NCI-H1694 (cell line): Measurements from ENCODE around the gene SNRPD3.
A peak's percentile ranks its signal among the peaks of the same experiment; 100 is the strongest.
"Not testable (repeated sequence)": the region's sequence is repeated elsewhere in the genome, so short reads cannot be mapped to it uniquely, and the experiment has no call there.

Experiments used
- DNase-seq: peaks from one replicate; lab custom pipeline; 2025; lab: John Stamatoyannopoulos, UW

Gene SNRPD3

GRCh38 chr22:24592058-24592850 is 36.5 kb downstream of the SNRPD3 start:
- no peak for DNase-seq

GRCh38 chr22:24592851-24593558 is 37.2 kb downstream of the SNRPD3 start, which contains the start of gene LRRC75B:
TSS of gene LRRC75B (minus strand) at chr22:24593073. CDS start at chr22:24593039, 34 bp downstream.
- peak; percentile 43 for DNase-seq

GRCh38 chr22:24593559-24593835 is 37.7 kb downstream of the SNRPD3 start:
- DNase-seq = not testable (repeated sequence)

DNA sequence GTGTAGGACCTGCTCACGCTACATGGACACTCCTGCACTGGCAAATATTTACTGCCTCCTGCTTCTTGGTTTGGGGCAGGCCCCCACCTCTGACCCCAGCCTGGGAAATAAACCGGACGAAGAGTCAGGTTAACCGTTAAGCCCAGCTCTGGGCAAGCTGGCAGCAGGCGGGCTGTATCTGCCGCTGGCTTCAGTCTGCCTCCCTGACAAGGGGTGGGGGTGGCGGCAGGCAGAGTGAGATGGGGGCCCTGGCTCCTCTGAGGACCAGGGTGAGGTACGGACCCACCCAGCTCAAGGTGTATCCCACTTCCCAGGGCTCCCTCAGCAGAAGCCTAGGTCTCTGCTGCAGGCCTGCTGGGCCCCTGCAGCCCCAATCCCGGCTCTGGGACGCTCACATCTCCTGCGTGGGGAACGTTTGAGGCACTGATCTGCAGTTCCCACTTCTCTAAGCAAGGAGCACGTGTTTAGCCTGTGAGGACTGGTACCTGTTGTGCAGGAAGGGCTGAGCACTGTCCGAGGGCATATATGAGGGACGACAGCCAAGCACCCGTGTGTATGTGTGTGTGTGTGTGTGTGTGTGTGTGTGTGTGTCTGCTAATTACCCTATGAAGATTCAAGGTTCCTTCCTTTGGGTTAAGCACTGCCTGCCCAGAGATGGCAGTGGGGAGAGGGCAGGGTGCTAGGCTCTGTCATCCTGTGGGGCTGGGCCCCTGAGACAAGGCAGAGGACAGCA is 38.2 kb downstream of the SNRPD3 start:
- DNase-seq = no peak

- DNase-seq = no peak
These were observed 38.8 kb downstream of the SNRPD3 start for GRCh38 chr22:24594569-24595120.

DNA sequence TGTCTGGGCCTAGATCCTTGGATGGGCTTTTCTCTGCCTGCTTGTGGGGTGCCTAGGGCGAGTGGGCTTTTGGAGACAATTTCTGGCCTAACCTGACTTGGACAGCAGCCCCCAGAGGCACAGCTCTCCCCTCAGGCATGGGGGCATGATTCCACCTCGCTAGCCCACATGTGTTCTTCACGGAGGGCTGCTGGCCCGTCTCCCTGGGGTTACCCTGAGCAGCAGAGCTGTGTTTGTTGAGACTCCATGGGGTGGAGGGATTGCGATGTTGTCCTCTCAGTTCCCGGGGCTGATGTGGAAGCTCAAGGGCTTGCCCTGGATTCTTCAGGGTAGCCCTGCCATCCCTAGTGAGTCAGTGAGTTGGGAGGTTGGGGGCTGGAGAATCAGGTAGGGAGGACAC is 39.4 kb downstream of the SNRPD3 start:
- DNase-seq = no peak

DNA sequence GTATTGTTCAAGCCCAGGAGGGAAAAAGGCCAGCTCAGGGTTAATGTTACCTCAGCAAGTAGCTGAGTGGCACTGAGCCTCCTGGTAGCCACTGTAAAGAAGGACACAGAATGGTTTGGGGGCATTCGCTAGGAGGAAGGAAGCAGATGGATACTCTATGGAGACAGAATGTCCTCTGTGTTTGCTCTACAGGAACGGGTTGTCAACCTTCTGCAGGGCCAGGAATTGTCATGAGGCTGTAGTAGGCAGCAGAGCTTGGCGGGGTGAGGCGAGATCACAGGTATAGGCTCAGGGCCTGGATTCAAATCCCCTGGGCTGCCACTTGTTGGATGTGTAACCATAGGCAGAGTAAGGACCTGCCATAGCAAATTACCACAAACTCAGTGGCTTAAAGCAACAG is 40.1 kb downstream of the SNRPD3 start:
- DNase-seq = no peak

DNA sequence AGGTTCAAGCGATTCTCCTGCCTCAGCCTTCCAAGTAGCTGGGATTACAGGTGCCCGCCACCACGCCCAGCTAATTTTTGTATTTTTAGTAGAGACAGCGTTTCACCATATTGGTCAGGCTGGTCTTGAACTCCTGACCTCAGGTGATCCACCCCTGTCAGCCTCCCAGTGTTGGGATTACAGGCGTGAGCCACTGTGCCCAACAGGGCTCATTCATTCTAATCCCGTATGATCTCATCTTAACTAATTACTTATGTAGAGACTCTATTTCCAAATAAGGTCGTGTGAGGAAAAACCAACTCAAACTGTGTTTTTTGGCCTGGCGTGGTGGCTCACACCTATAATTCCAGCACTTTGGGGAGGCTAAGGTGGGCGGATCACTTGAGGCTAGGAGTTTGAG is 41.3 kb downstream of the SNRPD3 start:
- DNase-seq = not testable (repeated sequence)

- no peak for DNase-seq
These were observed 43.7 kb downstream of the SNRPD3 start for GRCh38 chr22:24599514-24599913.

DNA sequence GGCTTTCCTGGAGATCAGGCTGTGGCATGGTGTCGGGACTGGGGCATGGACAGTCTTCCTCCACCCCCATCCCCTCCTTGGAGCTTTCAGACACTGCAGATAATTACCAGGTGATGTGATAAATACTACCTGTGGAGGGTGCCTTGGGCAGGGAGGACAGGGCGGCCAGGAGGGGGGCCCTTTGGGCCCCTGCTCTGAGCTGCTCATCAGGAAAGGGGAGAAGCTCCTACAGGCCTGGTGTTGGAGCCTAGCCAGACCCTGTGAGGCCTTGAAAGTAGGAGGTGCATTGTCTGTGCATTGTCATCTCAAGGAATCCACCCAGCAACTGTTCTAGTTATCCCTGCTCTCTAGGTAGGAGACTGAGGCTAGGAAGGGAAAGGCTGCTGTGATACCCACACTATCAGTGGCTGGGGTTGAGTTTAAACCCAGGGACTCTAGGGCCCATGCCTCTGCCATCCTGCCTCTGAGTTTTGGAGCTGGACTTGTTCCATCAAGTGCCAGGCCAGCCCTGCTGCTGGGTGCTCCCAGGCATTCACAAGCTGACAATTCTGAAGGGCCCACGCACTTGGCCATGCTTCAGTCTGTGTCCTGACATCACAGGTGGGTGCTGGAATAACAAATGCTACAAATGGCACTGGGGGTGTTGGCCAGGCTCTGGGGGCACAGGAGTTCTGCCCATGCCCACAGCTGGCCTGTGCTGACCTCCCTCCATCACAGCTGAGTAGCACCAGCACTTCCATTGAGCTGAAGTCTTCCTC is 44.3 kb downstream of the SNRPD3 start:
- DNase-seq = not testable (repeated sequence)

GRCh38 chr22:24601217-24602104 is 45.7 kb downstream of the SNRPD3 start:
- DNase-seq = no peak

GRCh38 chr22:24602105-24602749 is 46.4 kb downstream of the SNRPD3 start:
- DNase-seq = not testable (repeated sequence)

DNA sequence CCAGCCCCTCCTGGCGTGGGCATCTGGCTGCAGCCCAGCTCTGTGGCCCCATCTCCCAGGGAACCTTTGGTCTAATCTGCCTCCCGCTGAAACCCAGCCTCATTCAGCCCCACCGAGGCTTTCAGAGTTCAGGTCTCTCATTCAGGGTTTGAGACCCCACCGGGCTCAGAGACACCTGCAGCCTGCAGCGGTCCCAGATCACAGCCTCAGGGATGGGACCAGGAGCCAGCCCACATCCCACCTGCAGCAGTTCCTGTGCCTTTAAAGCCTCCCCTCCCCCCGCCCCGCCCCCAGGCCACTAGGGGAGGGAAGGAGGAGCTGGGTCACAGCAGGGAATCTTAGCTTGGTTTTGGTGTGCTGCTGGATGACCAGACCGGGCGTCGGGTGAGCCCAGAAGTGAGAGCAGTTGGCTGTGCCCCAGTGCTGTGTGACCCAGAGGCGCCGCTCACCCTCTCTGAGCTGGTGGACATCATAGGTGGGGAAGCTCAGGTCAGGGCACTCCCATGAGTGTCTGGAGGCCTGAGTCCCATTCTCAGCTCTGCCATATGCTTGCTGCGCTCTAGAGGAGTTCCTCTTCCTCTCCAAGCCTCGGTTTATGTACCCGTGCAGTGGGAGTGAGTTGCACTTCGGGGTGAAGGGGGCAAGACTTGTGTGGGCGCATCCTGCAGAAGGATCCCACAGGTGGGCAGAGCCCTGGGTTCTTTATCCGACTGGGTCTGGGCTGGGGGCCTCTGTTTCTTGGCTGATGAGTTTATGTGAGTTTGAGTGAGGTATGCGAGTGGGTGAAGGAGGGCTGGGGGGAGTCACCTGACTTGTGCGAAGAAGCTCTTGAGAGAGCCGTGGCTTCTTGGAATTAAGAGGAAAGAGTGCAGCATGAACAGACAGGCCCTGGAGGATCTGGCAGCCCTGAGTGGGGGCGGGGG is 47.3 kb downstream of the SNRPD3 start, which contains the start of gene GGT1:
TSS of gene GGT1 (plus strand) at position 347 of the 923 bp plus-strand sequence. CDS start 7,889 bp downstream, outside the sequence.
- not testable (repeated sequence) for DNase-seq

- not testable (repeated sequence) for DNase-seq
These were observed 48.2 kb downstream of the SNRPD3 start for GRCh38 chr22:24603770-24604629.

DNA sequence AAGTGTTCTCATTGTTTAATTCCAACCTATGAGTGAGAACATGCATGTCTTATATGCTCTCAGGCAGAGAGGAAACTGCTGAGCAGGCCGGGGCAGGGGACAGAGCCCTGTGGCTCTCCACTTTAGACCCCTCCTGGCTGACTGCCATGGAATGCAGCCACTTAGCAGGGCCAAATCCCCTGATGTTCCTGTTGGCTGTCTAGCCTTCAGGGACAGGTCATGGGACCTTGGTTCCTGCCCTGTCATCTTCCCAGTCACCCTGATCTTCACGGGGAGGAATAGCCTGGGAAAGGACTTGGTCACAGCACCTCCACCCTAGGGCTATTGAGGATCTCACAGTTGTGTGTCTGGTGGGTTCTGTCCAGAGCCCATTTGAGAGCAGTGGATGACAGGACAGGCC is 50.5 kb downstream of the SNRPD3 start:
- DNase-seq = not testable (repeated sequence)

DNA sequence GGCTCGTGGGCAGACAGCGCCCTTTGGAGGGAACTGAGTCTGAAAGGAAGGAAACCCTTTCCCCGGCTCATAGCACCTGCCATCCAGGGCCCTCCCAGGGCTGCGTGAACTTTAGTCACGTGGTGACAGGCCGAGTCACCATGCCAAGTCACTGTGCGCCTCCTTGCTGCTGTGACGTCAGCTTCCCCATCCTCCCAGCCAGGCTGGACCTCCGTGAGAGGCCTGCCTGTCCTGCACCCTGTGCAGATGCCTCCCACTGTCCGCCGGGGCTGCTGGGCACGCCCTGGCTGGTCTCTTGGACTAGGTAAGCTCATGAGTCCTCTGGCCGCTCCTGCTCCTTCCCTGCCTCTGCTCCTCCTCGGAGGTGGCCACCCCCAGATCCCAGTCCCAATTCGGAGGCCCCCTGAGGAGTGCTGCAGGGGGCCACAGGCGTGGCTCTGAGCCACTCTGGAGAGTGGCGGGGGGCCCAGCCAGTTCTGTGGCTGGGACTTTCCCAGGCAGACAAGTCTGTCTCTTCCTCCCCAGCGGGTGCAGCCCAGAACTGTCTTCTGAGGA is 51.7 kb downstream of the SNRPD3 start:
- not testable (repeated sequence) for DNase-seq

DNA sequence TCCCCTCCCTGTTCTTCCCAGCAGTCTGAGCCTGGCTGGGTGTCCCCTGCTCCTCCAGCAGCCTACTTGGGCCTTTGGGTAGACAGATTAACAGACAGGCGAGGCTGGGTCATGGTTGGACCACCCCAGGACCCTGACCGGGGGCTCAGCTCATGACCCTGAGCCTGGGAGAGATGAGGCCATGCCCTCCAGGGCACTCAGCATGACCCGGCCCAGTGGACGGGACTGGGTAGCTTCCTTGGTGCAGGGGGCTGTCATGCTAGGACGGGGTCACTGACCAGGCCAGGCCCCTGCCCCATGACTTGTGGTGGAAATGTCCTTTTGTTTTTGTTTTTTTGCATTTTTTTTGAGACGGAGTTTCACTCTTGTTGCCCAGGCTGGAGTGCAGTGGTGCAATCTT is 52.5 kb downstream of the SNRPD3 start:
- not testable (repeated sequence) for DNase-seq

- DNase-seq = not testable (repeated sequence)
These were observed 54.1 kb downstream of the SNRPD3 start for GRCh38 chr22:24609888-24610287.
